Testis (tissue), 3 donors: ENCODE measurements around the gene CLN3. TPM values are rescaled to one million over a fixed set of nuclear protein-coding genes. Genes with fewer than 3 reads are reported as not detected.
"Not testable (repeated sequence)": the region's sequence is repeated elsewhere in the genome, so short reads cannot be mapped to it uniquely, and the experiment has no call there.

Experiments
- DNase-seq: peaks from one replicate; pipeline ENCODE4 v3.0.0-alpha.2; 2019
- H3K27ac ChIP-seq, 2 donors: fragments of 200-600 bp; sonication (generic); one replicate each; pipeline ENCODE4 v1.5.1; 2019
- H3K27me3 ChIP-seq: fragments of 200-600 bp; sonication (generic); one replicate; pipeline ENCODE4 v1.5.1; 2019
- H3K36me3 ChIP-seq: fragments of 200-600 bp; sonication (generic); one replicate; pipeline ENCODE4 v1.5.1; 2017; ENCODE audit warnings: low read depth; ENCODE audit errors: missing control alignments
- H3K4me1 ChIP-seq: fragments of 200-600 bp; sonication (generic); one replicate; pipeline ENCODE4 v1.5.1; 2019
- H3K4me3 ChIP-seq, 2 donors: fragments of 200-600 bp; sonication (generic); one replicate each; pipeline ENCODE4 v1.5.1; 2017 to 2019
- H3K9me3 ChIP-seq: fragments of 200-600 bp; sonication (generic); one replicate; pipeline ENCODE4 v1.5.1; 2017
- POLR2A ChIP-seq: fragments of 450-650 bp; IDR thresholded peaks from one replicate; pipeline ENCODE4 v1.6.1; 2017; ENCODE audit warnings: antibody characterized with exemption, mild to moderate bottlenecking, moderate library complexity
- WGBS, 2 donors: methylation state at CpG; one replicate each; pipeline ENCODE4 v1.1.5; 2018; 5-methylcytosine and 5-hydroxymethylcytosine counted together
- intact Hi-C: fragments of 100-400 bp; cut with DNase I; formaldehyde crosslinking; loops from one replicate; pipeline ENCODE4 v1.15.1; 2023; ENCODE audit warnings: low total_unique reads
- polyA plus RNA-seq: library from polyadenylated mRNA; stranded (reverse); fragments of 350-450 nt; fragmentation: Illumina TruSeq; extraction: RNeasy Lipid Tissue Mini Kit (QIAGEN cat#74804); gene quantifications from one replicate; pipeline ENCODE4 v1.2.3, GENCODE V29; 2014; ENCODE audit warnings: low read depth, low replicate concordance; ENCODE audit not compliant: insufficient read depth
- total RNA-seq, 2 donors: library from RNA; depleted of rRNA; stranded (reverse); fragments of >200 nt; gene quantifications; one replicate each; pipeline ENCODE4 v1.2.3, GENCODE V29; 2016
- TF ChIP-seq, protein P1 (sequence below), 3 experiments: fragments of 450-650 bp in 2 of 3; fragments of 200-600 bp in 1 of 3; sonication (generic) in 1 of 3; IDR thresholded peaks; one replicate each; pipeline ENCODE4 v1.5.1; 2016 to 2019; ENCODE audit warnings: antibody characterized with exemption in 3 of 3, mild to moderate bottlenecking in 2 of 3, moderate library complexity in 1 of 3

The CLN3 gene
- total and polyA plus RNA-seq, 3 donors from 2014 or later = 23.3 to 50.2 (median 25.4) TPM

DNA sequence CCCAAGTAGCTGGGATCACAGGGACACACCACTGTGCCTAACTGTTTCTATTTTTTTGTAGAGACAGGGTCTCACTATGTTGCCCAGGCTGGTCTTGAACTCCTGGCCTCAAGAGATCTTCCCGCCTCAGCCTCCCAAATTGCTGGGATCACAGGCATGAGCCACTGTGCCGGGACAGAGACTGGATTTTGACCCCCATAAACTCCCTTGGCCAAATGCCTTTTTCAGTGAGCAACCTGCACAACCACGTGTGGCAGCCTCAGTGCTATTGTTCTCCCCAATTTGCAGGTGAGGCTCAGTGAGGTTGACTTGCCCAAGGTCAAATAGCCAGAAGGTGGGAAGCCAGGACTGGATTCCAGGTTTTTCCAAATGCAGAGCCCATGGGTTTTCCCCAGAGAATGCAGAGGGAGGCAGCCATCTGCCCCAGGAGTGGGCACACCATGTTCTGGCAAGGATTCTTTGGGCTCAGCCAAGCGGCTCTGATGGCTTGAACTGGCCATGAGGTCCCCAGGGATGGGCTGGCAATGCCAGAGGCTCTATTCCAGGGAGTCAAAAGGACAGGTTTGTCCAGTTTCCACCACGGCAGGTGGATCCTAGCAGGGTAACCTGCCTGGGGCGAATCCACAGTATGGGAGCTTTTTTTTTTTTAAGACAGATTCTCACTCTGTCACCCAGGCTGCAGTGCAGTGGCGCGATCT is 13.0 kb upstream of the CLN3 start:
- Histone ChIP-seq H3K27ac (no peak overlapping the region), H3K4me1 (no peaks in the 10 kb centered on the region), H3K4me3 (no peak overlapping the region), H3K9me3 (no peaks in the 10 kb centered on the region), H3K36me3 (no peaks in the 10 kb centered on the region), H3K27me3 (no peaks in the 10 kb centered on the region)
- WGBS, 2 donors = 82% methylated on average over 2 to 8 of the region's 8 CpGs
- TF ChIP-seq, protein P1, sequence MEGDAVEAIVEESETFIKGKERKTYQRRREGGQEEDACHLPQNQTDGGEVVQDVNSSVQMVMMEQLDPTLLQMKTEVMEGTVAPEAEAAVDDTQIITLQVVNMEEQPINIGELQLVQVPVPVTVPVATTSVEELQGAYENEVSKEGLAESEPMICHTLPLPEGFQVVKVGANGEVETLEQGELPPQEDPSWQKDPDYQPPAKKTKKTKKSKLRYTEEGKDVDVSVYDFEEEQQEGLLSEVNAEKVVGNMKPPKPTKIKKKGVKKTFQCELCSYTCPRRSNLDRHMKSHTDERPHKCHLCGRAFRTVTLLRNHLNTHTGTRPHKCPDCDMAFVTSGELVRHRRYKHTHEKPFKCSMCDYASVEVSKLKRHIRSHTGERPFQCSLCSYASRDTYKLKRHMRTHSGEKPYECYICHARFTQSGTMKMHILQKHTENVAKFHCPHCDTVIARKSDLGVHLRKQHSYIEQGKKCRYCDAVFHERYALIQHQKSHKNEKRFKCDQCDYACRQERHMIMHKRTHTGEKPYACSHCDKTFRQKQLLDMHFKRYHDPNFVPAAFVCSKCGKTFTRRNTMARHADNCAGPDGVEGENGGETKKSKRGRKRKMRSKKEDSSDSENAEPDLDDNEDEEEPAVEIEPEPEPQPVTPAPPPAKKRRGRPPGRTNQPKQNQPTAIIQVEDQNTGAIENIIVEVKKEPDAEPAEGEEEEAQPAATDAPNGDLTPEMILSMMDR (IDR thresholded peaks at IDR 0.05) = no peak
- TF ChIP-seq POLR2A = no peak
- no peak for DNase-seq
- intact Hi-C loops = no loop called here

DNA sequence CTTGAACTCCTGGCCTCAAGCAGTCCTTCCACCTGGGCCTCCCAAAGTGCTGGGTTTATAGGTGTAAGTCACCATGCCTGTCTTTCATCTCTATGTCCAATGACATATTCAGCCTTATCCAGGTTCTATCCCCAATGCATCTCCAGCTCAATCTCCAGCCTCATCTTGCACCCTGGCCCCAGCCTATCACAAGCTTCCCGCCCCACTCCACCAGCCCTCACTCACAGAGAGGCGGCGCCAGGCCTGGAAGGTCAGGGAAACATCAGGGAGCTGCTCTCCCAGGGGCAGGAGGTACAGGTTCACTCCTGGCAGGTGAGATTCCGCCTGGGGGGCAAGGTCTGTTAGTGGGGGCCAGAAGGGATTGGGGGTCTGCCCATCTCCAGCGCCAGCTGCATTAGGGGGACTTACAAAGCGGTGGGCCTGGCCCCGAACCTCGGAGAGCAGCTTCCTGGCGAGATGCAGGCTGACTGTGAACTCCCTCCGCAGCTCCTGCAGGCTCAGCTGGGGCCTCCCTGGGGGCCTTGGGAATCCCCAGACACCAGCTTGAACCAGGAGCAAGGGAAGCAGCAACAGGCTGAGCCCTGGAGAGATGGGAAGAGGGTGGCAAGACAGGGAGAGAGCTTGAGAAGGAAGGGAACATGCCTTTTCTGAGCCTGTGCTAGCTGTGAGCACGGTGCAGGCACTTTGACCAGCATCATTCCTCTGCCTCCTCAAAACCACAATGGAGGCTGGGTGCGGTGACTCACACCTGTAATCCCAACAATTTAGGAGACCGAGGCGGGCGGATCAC is 11.8 kb upstream of the CLN3 start:
- Histone ChIP-seq H3K4me3 (no peak overlapping the region), H3K27me3 (no peaks in the 10 kb centered on the region), H3K9me3 (no peaks in the 10 kb centered on the region), H3K36me3 (no peaks in the 10 kb centered on the region), H3K4me1 (no peaks in the 10 kb centered on the region), H3K27ac (no peak overlapping the region)
- intact Hi-C loops = no loop called here
- DNase-seq = no peak
- 87 to 88% methylated on average over 11 to 15 of the region's 15 CpGs for whole genome bisulfite sequencing, 2 donors
- TF ChIP-seq, protein P1 (IDR thresholded peaks at IDR 0.05) = no peak
- no peak for TF ChIP-seq POLR2A

DNA sequence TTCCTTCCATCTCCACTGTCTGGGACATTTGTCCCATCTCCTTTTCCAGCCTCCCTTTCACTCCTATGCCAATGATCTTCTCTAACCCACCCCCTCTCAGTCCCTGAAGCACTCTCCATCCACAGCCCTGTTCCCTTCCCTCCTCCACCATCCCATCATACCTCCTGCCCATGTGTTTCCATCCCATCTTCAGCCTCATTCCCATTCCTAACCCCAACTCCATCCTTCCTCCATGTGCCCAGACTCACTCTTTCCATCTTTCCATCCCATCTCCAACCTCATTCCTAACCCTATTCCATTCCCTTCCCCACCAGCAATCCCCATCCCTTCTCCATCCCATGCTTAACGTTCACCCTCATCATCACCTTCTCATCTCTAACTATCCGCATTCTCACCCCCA is 10.4 kb upstream of the CLN3 start:
- Histone ChIP-seq H3K4me1 (no peaks in the 10 kb centered on the region), H3K4me3 (no peak overlapping the region), H3K9me3 (no peaks in the 10 kb centered on the region), H3K36me3 (no peaks in the 10 kb centered on the region), H3K27ac (no peak overlapping the region), H3K27me3 (no peaks in the 10 kb centered on the region)
- no peak for DNase-seq
- TF ChIP-seq, protein P1 (IDR thresholded peaks at IDR 0.05) = no peak
- no peak for TF ChIP-seq POLR2A
- intact Hi-C loops = no loop called here
- 88 to 90% methylated on average over 2 of the region's 2 CpGs for WGBS, 2 donors

DNA sequence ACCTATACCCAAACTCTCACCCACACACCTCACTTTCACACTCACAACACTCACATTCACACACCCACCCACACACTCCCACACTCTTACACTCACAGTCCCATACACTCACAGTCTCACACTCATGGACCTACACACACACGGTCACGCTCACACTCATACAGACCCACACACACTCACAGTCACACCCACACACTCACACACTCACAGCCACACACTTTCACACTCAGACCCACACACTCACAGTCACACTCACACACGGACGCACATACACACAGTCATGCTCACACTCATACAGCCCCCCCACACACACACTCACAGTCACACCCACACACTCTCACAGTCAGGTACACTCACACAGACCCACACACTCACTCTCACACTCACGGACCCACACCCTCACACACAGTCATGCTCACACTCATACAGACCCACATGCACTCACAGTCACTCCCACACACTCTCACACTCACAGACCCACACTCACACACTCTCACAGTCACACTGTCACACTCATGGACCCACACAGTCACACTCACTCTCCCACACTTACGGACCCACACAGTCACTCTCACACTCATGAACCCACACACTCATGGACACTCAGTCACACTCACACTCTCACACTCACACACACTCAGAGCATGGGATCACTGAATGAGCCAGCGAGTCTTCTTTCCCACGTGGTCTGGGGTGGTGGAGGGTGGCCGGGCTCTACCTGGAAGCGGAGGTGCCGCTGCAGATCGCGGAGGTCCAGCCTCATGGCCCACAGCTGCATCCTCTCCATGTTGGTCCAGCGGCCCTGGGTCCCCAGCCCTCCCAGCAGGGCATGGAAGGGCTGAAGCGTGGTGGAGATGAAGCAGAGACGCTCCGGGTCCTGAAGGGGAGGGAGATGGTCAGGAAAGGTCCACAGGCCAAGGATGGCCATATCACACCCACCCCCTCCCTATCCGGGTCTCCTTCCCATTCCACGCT is 9.7 kb upstream of the CLN3 start:
- no peaks in the 10 kb centered on the region for H3K4me1 ChIP-seq
- TF ChIP-seq, protein P1 (IDR thresholded peaks at IDR 0.05) = no peak
- no peak for TF ChIP-seq POLR2A
- no peak for DNase-seq
- H3K36me3 ChIP-seq = no peaks in the 10 kb centered on the region
- intact Hi-C loops = no loop called here
- H3K9me3 ChIP-seq = no peaks in the 10 kb centered on the region
- H3K27me3 ChIP-seq = no peaks in the 10 kb centered on the region
- H3K4me3 ChIP-seq = no peak overlapping the region
- no peak overlapping the region for H3K27ac ChIP-seq
- 85 to 86% methylated on average over 15 to 19 of the region's 19 CpGs for WGBS, 2 donors

DNA sequence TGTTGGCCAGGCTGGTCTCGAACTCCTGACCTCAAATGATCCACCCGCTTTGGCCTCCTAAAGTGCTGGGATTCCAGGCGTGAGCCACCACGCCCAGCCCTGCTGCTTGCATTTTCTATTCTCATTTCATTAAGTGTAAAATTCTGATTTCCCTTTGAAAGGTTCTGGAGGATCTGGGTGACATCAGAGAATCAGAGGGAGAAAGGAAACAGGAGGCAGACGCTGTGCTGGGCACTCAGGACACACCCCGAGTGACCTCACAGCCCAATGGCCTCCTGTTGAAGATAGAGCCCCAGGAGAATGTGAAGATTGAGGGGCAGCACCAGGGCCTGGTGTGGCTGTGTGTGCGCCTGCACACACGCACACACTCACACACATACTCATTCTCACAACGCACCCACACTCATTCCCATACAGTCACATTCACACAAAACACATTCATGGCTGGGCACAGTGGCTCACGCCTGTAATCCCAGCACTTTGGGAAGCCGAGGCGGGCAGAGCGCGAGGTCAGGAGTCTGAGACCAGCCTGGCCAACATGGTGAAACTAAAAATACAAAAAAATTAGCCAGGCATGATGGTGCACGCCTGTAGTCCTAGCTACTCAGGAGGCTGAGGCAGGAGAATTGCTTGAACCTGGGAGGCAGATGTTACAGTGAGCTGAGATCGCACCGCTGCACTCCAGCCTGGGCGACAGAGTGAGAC is 8.8 kb upstream of the CLN3 start:
- intact Hi-C loops, H3K27ac ChIP-seq: not testable (repeated sequence)
- WGBS, 2 donors = 82 to 91% methylated on average over 18 of the region's 18 CpGs

More for the DNA sequence above, 8.8 kb upstream of the CLN3 start:
- H3K27me3 ChIP-seq, H3K4me3 ChIP-seq, H3K9me3 ChIP-seq, DNase-seq, H3K4me1 ChIP-seq, H3K36me3 ChIP-seq: not testable (repeated sequence)
